ENCODE results near the gene GLB1L.
"Not testable (repeated sequence)": the region's sequence is repeated elsewhere in the genome, so short reads cannot be mapped to it uniquely, and the experiment has no call there.

The GLB1L gene

GRCh38 chr2:219268294-219268693, 23.1 kb upstream of the GLB1L start:
- no peak overlapping the region for H3K4me3 ChIP-seq (ENCODE audit: control insufficient read depth in 1 of 7, extremely low read depth in 1 of 7, insufficient read depth in 4 of 7, low read depth in 2 of 7, low read length in 6 of 7)
- H3K36me3 ChIP-seq (ENCODE audit: control insufficient read depth in 4 of 4, insufficient read depth in 4 of 4, low read length in 3 of 4), result no peaks in the 10 kb centered on the region
- H3K27ac ChIP-seq (ENCODE audit: insufficient read depth in 1 of 2, low read depth in 1 of 2, low read length in 2 of 2, poor library complexity in 1 of 2, severe bottlenecking in 2 of 2), result no peak overlapping the region
- H3K27me3 ChIP-seq (replicated peaks in 2 of 5; ENCODE audit: control insufficient read depth in 4 of 5, insufficient read depth in 5 of 5, low read length in 4 of 5), result peaks cover 0 to 7% (median 0%) of the 10 kb centered on the region in 5 experiments
- ChIA-PET CTCF (interaction anchor here (0.6 to 3.0 kb wide), 2 partner anchors 13 to 31 kb away, joined by 3 to 11 read pairs; partner anchors contain the start of gene TUBA4A), POLR2A (no interaction called here)
- H3K9me3 ChIP-seq (ENCODE audit: control extremely low read depth in 1 of 5, control insufficient read depth in 4 of 5, insufficient read depth in 2 of 5, low read depth in 1 of 5, low read length in 4 of 5), result no peaks in the 10 kb centered on the region
- no CpG with 5 or more reads among the region's 2 CpGs for WGBS (ENCODE audit: insufficient coverage)
- H3K4me1 ChIP-seq (ENCODE audit: control extremely low read depth in 1 of 4, control insufficient read depth in 4 of 4, insufficient read depth in 4 of 4, low read length in 3 of 4), result no peaks in the 10 kb centered on the region
- no peak for DNase-seq

GRCh38 chr2:219266886-219267285, 21.6 kb upstream of the GLB1L start:
- CTCF ChIA-PET, result interaction anchor here (0.8 to 4.7 kb wide), 6 partner anchors 9 to 28 kb away, joined by 3 to 15 read pairs (median 4); partner anchors contain the start of gene TUBA4A
- H3K4me1 ChIP-seq (ENCODE audit: control extremely low read depth in 1 of 4, control insufficient read depth in 4 of 4, insufficient read depth in 4 of 4, low read length in 3 of 4), result no peaks in the 10 kb centered on the region
- no peaks in the 10 kb centered on the region for H3K36me3 ChIP-seq (ENCODE audit: control insufficient read depth in 4 of 4, insufficient read depth in 4 of 4, low read length in 3 of 4)
- H3K9me3 ChIP-seq (ENCODE audit: control extremely low read depth in 1 of 5, control insufficient read depth in 4 of 5, insufficient read depth in 2 of 5, low read depth in 1 of 5, low read length in 4 of 5), result no peaks in the 10 kb centered on the region
- peaks cover 0 to 7% (median 0%) of the 10 kb centered on the region in 5 experiments for H3K27me3 ChIP-seq (replicated peaks in 2 of 5; ENCODE audit: control insufficient read depth in 4 of 5, insufficient read depth in 5 of 5, low read length in 4 of 5)
- H3K4me3 ChIP-seq (ENCODE audit: control insufficient read depth in 1 of 7, extremely low read depth in 1 of 7, insufficient read depth in 4 of 7, low read depth in 2 of 7, low read length in 6 of 7), result no peak overlapping the region
- WGBS (ENCODE audit: insufficient coverage), result no CpG with 5 or more reads among the region's 1 CpG
- no peak for DNase-seq
- POLR2A ChIA-PET, result no interaction called here
- H3K27ac ChIP-seq (ENCODE audit: insufficient read depth in 1 of 2, low read depth in 1 of 2, low read length in 2 of 2, poor library complexity in 1 of 2, severe bottlenecking in 2 of 2), result no peak overlapping the region

- no peak overlapping the region for H3K4me3 ChIP-seq (ENCODE audit: control insufficient read depth in 1 of 7, extremely low read depth in 1 of 7, insufficient read depth in 4 of 7, low read depth in 2 of 7, low read length in 6 of 7)
- WGBS (ENCODE audit: insufficient coverage), result 100% methylated on average over 5 of the region's 5 CpGs
- no peaks in the 10 kb centered on the region for H3K9me3 ChIP-seq (ENCODE audit: control extremely low read depth in 1 of 5, control insufficient read depth in 4 of 5, insufficient read depth in 2 of 5, low read depth in 1 of 5, low read length in 4 of 5)
- ChIA-PET CTCF (interaction anchor here (1.0 to 4.7 kb wide), 6 partner anchors 8 to 34 kb away, joined by 3 to 15 read pairs (median 4); partner anchors contain the start of gene DNAJB2), POLR2A (no interaction called here)
- H3K27me3 ChIP-seq (replicated peaks in 2 of 5; ENCODE audit: control insufficient read depth in 4 of 5, insufficient read depth in 5 of 5, low read length in 4 of 5), result peaks cover 0 to 5% (median 0%) of the 10 kb centered on the region in 5 experiments
- no peak for DNase-seq
- peaks cover 0 to 6% (median 2%) of the 10 kb centered on the region in 4 experiments for H3K4me1 ChIP-seq (ENCODE audit: control extremely low read depth in 1 of 4, control insufficient read depth in 4 of 4, insufficient read depth in 4 of 4, low read length in 3 of 4)
- no peak overlapping the region for H3K27ac ChIP-seq (ENCODE audit: insufficient read depth in 1 of 2, low read depth in 1 of 2, low read length in 2 of 2, poor library complexity in 1 of 2, severe bottlenecking in 2 of 2)
- H3K36me3 ChIP-seq (ENCODE audit: control insufficient read depth in 4 of 4, insufficient read depth in 4 of 4, low read length in 3 of 4), result no peaks in the 10 kb centered on the region
These were observed 21.0 kb upstream of the GLB1L start for GRCh38 chr2:219266232-219266631.

- DNase-seq, result no peak
- whole genome bisulfite sequencing (ENCODE audit: insufficient coverage), result 61% methylated on average over 2 of the region's 5 CpGs
- Histone ChIP-seq H3K4me3 (ENCODE audit: control insufficient read depth in 1 of 7, extremely low read depth in 1 of 7, insufficient read depth in 4 of 7, low read depth in 2 of 7, low read length in 6 of 7) (no peak overlapping the region), H3K4me1 (ENCODE audit: control extremely low read depth in 1 of 4, control insufficient read depth in 4 of 4, insufficient read depth in 4 of 4, low read length in 3 of 4) (peaks cover 0 to 14% (median 6%) of the 10 kb centered on the region in 4 experiments), H3K36me3 (ENCODE audit: control insufficient read depth in 4 of 4, insufficient read depth in 4 of 4, low read length in 3 of 4) (no peaks in the 10 kb centered on the region), H3K9me3 (ENCODE audit: control extremely low read depth in 1 of 5, control insufficient read depth in 4 of 5, insufficient read depth in 2 of 5, low read depth in 1 of 5, low read length in 4 of 5) (no peaks in the 10 kb centered on the region), H3K27me3 (replicated peaks in 2 of 5; ENCODE audit: control insufficient read depth in 4 of 5, insufficient read depth in 5 of 5, low read length in 4 of 5) (peaks cover 0 to 2% (median 0%) of the 10 kb centered on the region in 5 experiments), H3K27ac (ENCODE audit: insufficient read depth in 1 of 2, low read depth in 1 of 2, low read length in 2 of 2, poor library complexity in 1 of 2, severe bottlenecking in 2 of 2) (no peak overlapping the region)
- ChIA-PET POLR2A (no interaction called here), CTCF (interaction anchor here (1.0 to 2.2 kb wide), 10 partner anchors 10 to 102 kb away, joined by 3 to 11 read pairs (median 4); no protein-coding TSS in a partner anchor)
These were observed 16.0 kb upstream of the GLB1L start for GRCh38 chr2:219261024-219261855.

GRCh38 chr2:219258942-219259341, 13.7 kb upstream of the GLB1L start:
- H3K36me3 ChIP-seq (ENCODE audit: control insufficient read depth in 4 of 4, insufficient read depth in 4 of 4, low read length in 3 of 4); H3K27me3 ChIP-seq (replicated peaks in 2 of 5; ENCODE audit: control insufficient read depth in 4 of 5, insufficient read depth in 5 of 5, low read length in 4 of 5); DNase-seq; H3K4me3 ChIP-seq (ENCODE audit: control insufficient read depth in 1 of 7, extremely low read depth in 1 of 7, insufficient read depth in 4 of 7, low read depth in 2 of 7, low read length in 6 of 7); H3K27ac ChIP-seq (ENCODE audit: insufficient read depth in 1 of 2, low read depth in 1 of 2, low read length in 2 of 2, poor library complexity in 1 of 2, severe bottlenecking in 2 of 2); POLR2A ChIA-PET; H3K9me3 ChIP-seq (ENCODE audit: control extremely low read depth in 1 of 5, control insufficient read depth in 4 of 5, insufficient read depth in 2 of 5, low read depth in 1 of 5, low read length in 4 of 5): not testable (repeated sequence)
- 95% methylated on average over 4 of the region's 10 CpGs for WGBS (ENCODE audit: insufficient coverage)
- CTCF ChIA-PET, result interaction anchor here (1.0 to 8.7 kb wide), 2 partner anchors 12 to 19 kb away, joined by 3 to 81 read pairs; partner anchors contain the start of gene DNAJB2
- H3K4me1 ChIP-seq (ENCODE audit: control extremely low read depth in 1 of 4, control insufficient read depth in 4 of 4, insufficient read depth in 4 of 4, low read length in 3 of 4), result peaks cover 0 to 28% (median 19%) of the 10 kb centered on the region in 4 experiments

GRCh38 chr2:219254590-219255201, 9.5 kb upstream of the GLB1L start:
- H3K9me3 ChIP-seq (ENCODE audit: control extremely low read depth in 1 of 5, control insufficient read depth in 4 of 5, insufficient read depth in 2 of 5, low read depth in 1 of 5, low read length in 4 of 5), result no peaks in the 10 kb centered on the region
- peaks cover 6 to 52% (median 48%) of the 10 kb centered on the region in 4 experiments for H3K4me1 ChIP-seq (ENCODE audit: control extremely low read depth in 1 of 4, control insufficient read depth in 4 of 4, insufficient read depth in 4 of 4, low read length in 3 of 4)
- DNase-seq, result peak; percentile 61 to 87 (median 80)
- peaks cover 0 to 15% (median 7%) of the 10 kb centered on the region in 4 experiments for H3K36me3 ChIP-seq (ENCODE audit: control insufficient read depth in 4 of 4, insufficient read depth in 4 of 4, low read length in 3 of 4)
- H3K27ac ChIP-seq (ENCODE audit: insufficient read depth in 1 of 2, low read depth in 1 of 2, low read length in 2 of 2, poor library complexity in 1 of 2, severe bottlenecking in 2 of 2), result no peak overlapping the region
- 2% methylated on average over 5 of the region's 12 CpGs for WGBS (ENCODE audit: insufficient coverage)
- ChIA-PET CTCF (interaction anchor here (1.0 to 8.7 kb wide), 15 partner anchors 9 to 99 kb away, joined by 3 to 81 read pairs (median 4); partner anchors contain the start of genes ANKZF1, ATG9A, DNAJB2 and GLB1L), POLR2A (interaction anchor here (1.0 to 1.6 kb wide), 4 partner anchors 26 to 48 kb away, joined by 3 to 5 read pairs (median 4); partner anchors contain the start of genes ANKZF1, ATG9A and ZFAND2B)
- peaks cover 0 to 10% (median 0%) of the 10 kb centered on the region in 5 experiments for H3K27me3 ChIP-seq (replicated peaks in 2 of 5; ENCODE audit: control insufficient read depth in 4 of 5, insufficient read depth in 5 of 5, low read length in 4 of 5)
- peak overlapping the region; percentile 51 to 97 (median 75) for H3K4me3 ChIP-seq (ENCODE audit: control insufficient read depth in 1 of 7, extremely low read depth in 1 of 7, insufficient read depth in 4 of 7, low read depth in 2 of 7, low read length in 6 of 7)
